MG63 (cell line): Measurements from ENCODE around the gene ITGB5. TPM values are rescaled to one million over a fixed set of nuclear protein-coding genes. Genes with fewer than 3 reads are reported as not detected.
A peak's percentile ranks its signal among the peaks of the same experiment; 100 is the strongest.

Experiments
- DNase-seq: peaks from one replicate; pipeline ENCODE4 v3.0.0-alpha.2; 2020
- H3K27me3 ChIP-seq: fragments of 250-450 bp; sonication (Bioruptor Pico); 2 replicates; pipeline ENCODE4 v1.5.1; 2020; ENCODE audit warnings: mild to moderate bottlenecking, moderate library complexity
- H3K36me3 ChIP-seq: fragments of 250-450 bp; sonication (Bioruptor Pico); 2 replicates; pipeline ENCODE4 v1.5.1; 2020; ENCODE audit warnings: mild to moderate bottlenecking, moderate library complexity
- H3K4me3 ChIP-seq: fragments of 250-450 bp; sonication (Bioruptor Pico); 2 replicates; pipeline ENCODE4 v1.5.1; 2020; ENCODE audit warnings: mild to moderate bottlenecking, moderate library complexity
- H3K9me3 ChIP-seq: fragments of 250-450 bp; sonication (Bioruptor Pico); 2 replicates; pipeline ENCODE4 v1.5.1; 2020; ENCODE audit warnings: mild to moderate bottlenecking, moderate library complexity
- total RNA-seq: library from RNA; depleted of rRNA; stranded (reverse); fragments of >200 nt; shearing (Covaris generic); gene quantifications from 2 replicates; pipeline ENCODE4 v1.2.3, GENCODE V29; 2014; ENCODE audit warnings: low replicate concordance

ITGB5 gene
- total RNA-seq, 1 experiment from 2014 or later: 121 TPM

DNA sequence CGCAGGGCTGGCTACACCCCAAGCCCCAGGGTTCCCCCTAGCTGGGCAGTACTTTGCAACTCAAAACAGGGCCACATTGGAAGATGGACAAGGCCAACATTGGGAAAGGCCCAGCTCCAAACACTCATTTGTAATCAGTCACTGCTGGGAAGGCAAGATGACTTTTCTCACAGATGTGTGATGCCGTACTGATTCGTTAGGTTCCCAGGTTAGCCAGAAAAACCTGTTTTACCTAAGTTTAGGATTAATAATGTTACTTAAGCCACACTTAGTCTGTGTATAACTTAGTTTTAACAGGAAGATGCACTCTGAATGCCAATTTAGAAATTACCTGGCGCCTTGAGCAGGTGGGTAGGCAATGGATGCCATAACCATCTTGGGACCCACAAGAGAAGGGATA is 71.0 kb downstream of the ITGB5 start:
- no peak for DNase-seq
- Histone ChIP-seq H3K9me3 (no peaks in the 10 kb centered on the region), H3K36me3 (peaks cover 9% of the 10 kb centered on the region)

DNA sequence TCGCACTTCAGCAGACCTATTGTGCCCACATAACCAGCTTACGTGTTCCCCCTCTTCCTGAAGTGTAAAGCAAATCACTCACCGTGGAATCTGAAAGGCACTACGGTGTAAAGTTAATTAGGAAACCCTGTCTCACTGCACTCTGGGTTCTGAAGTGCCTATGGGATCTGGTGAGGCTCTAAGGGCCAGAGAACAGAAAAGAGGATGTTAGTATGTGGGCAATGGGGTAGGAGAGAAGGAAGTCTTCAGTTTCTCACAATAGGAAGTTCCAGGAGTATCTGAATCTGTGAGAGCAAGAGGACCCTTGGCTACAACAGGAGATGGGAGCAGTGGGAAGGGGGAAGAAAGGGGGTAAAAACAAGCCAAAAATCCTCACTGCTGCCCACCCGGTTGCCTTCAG is 71.4 kb downstream of the ITGB5 start:
- Histone ChIP-seq H3K4me3 (no peak overlapping the region), H3K27me3 (no peaks in the 10 kb centered on the region), H3K36me3 (peaks cover 6% of the 10 kb centered on the region), H3K9me3 (no peaks in the 10 kb centered on the region)
- no peak for DNase-seq

More for the DNA sequence above, 71.0 kb downstream of the ITGB5 start:
- H3K27me3 ChIP-seq: no peaks in the 10 kb centered on the region
- H3K4me3 ChIP-seq: no peak overlapping the region

- H3K4me3 ChIP-seq: no peak overlapping the region
- no peaks in the 10 kb centered on the region for H3K9me3 ChIP-seq
- H3K36me3 ChIP-seq: peaks cover 6% of the 10 kb centered on the region
- H3K27me3 ChIP-seq: no peaks in the 10 kb centered on the region
- no peak for DNase-seq
These were observed 72.3 kb downstream of the ITGB5 start for GRCh38 chr3:124814620-124815421.

- H3K4me3 ChIP-seq: no peak overlapping the region
- no peaks in the 10 kb centered on the region for H3K27me3 ChIP-seq
- H3K36me3 ChIP-seq: peaks cover 6% of the 10 kb centered on the region
These were observed 73.6 kb downstream of the ITGB5 start for GRCh38 chr3:124813541-124813940.

DNA sequence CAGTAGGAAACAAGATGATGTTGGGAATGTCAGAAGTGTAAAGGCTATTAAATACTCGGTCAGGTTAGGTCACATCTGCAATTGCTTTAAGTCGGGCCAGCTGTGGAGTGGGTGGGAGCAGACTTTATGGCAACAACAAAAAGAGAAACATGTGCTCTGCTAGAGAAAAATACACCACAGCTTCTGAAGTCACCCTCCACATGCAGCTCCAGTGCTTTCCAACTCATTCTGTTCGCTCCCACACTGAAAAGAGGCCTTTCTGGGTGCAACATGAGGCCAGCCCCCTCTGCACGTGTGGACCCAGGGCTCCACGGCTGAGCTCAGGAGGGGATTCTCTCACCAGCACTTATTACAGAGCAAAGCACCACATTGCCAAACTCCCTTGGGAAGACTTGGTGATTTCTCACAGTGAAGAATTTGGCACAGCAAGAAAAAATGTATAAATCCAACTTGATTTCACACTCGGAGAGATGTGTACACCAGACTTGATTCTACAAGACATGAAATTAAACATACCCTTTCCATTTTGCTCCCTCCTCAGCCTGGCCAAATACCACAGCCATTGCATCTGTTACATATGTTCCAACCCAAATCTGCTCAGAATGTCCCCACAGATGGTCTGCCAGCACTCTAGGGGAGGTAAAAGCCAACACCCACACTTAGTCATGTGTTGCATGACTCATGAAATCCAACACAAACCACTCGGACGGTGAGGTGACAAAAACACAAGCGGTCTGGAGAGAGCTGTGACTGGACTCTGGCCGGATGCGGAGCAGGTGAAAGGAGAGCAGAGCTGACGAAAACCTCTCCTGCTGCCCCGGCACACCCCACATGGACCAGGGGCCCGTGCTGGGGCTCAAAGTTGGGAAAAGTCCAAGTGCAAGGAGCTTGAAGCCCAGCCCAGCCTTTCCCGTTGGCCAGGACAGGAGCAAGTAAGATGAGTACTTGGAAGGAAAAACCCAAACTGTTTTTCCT is 74.6 kb downstream of the ITGB5 start:
- peak; percentile 87 for DNase-seq
- no peaks in the 10 kb centered on the region for H3K9me3 ChIP-seq
- no peak overlapping the region for H3K4me3 ChIP-seq
- H3K36me3 ChIP-seq: peaks cover 6% of the 10 kb centered on the region
- no peaks in the 10 kb centered on the region for H3K27me3 ChIP-seq

More at GRCh38 chr3:124813541-124813940, 73.6 kb downstream of the ITGB5 start:
- no peaks in the 10 kb centered on the region for H3K9me3 ChIP-seq
- no peak for DNase-seq

DNA sequence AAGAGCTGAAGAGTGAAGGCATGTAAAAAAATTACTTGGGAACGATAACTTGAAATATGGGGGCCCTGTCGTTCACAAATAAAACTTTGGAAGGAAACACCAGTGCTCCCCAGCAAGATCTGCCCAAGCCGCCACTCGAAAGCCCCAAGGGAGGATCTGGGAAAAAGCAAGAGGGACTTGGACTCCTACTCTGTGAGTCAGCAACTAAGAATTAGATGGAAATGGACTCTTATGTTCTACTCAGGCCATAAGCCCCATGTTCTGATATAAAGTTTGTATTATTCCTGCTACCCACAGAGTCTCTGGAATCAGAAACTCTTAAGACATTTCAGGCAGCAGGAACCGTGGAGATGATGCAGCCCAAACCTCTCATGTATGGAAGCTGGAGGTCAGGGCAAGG is 75.7 kb downstream of the ITGB5 start:
- Histone ChIP-seq H3K4me3 (no peak overlapping the region), H3K9me3 (no peaks in the 10 kb centered on the region), H3K36me3 (peaks cover 5% of the 10 kb centered on the region), H3K27me3 (no peaks in the 10 kb centered on the region)
- DNase-seq: peak; percentile 57

GRCh38 chr3:124810970-124811369 is 76.2 kb downstream of the ITGB5 start:
- Histone ChIP-seq H3K4me3 (no peak overlapping the region), H3K27me3 (no peaks in the 10 kb centered on the region), H3K9me3 (no peaks in the 10 kb centered on the region), H3K36me3 (peaks cover 2% of the 10 kb centered on the region; the same call in 1 of the 2 replicates)
- DNase-seq: no peak

DNA sequence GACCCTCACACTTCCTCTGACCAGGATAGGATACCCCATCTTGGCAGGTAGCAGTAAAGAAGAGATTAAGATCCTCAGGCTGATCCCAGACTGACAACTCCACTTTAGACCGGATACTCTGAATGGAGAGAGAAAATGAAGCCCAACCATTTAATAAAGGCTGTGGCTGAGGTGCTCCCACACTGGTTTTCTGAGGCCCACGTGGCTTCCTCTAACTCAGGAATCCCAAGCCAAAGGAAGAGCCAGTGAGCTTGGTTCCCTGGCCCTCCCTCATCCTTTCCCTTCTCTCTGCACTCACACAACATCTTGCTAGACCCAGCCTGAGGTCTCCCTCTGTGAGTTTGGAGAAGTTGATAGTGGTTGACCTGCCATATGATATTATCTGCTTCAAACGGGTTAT is 78.1 kb downstream of the ITGB5 start:
- H3K4me3 ChIP-seq: no peak overlapping the region
- H3K36me3 ChIP-seq: 0 out of 2 replicates have a peak, but pooled peaks cover 2% of the 10 kb centered on the region
- H3K9me3 ChIP-seq: no peaks in the 10 kb centered on the region
- no peak for DNase-seq
- H3K27me3 ChIP-seq: no peaks in the 10 kb centered on the region

- no peak overlapping the region for H3K4me3 ChIP-seq
- no peak for DNase-seq
- H3K9me3 ChIP-seq: no peaks in the 10 kb centered on the region
- H3K27me3 ChIP-seq: no peaks in the 10 kb centered on the region
- H3K36me3 ChIP-seq: 0 out of 2 replicates have a peak, but pooled peaks cover 2% of the 10 kb centered on the region
These were observed 81.5 kb downstream of the ITGB5 start for GRCh38 chr3:124805671-124806070.

DNA sequence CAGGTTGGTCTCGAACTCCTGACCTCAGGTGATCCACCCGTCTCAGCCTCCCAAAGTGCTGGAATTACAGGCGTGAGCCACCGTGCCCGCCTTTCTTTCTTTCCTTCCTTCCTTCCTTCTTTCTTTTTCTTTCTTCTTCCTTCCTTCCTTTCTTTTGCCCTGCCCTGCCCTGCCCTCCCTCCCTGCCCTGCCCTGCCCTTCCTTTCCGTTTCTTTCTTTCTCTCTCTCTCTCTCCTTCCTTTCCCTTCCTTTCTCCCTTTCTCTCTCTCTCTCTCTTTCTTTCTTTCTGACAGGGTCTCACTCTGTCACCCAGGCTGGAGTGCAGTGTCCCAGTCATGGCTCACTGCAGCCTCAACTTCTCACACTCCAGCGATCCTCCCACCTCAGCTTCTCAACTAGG is 82.3 kb downstream of the ITGB5 start:
- DNase-seq: no peak
- H3K36me3 ChIP-seq: 0 out of 2 replicates have a peak, but pooled peaks cover 2% of the 10 kb centered on the region
- no peak overlapping the region for H3K4me3 ChIP-seq
- no peaks in the 10 kb centered on the region for H3K27me3 ChIP-seq
- H3K9me3 ChIP-seq: no peaks in the 10 kb centered on the region

DNA sequence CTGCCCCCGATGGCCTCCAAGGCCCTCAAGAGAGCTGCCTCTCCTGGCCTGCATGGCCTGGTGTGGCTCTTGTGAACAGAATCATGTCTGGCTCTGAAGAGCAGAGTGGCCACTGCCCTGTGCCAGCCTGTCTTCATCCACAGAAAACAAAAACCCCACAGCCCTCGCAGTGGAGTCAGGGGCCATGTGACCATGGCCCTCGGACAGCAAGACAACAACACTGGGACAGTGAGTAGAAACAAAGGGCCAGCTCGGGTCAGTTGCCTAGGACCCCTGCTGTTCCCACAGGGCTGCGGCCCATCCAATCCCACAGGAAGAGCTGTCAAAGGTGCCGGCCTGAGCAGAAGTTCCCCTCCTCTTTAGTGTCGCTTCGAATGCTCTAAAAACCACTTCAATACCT is 84.5 kb downstream of the ITGB5 start:
- Histone ChIP-seq H3K27me3 (no peaks in the 10 kb centered on the region), H3K36me3 (0 out of 2 replicates have a peak, but pooled peaks cover 2% of the 10 kb centered on the region), H3K4me3 (no peak overlapping the region), H3K9me3 (no peaks in the 10 kb centered on the region)
- DNase-seq: no peak

DNA sequence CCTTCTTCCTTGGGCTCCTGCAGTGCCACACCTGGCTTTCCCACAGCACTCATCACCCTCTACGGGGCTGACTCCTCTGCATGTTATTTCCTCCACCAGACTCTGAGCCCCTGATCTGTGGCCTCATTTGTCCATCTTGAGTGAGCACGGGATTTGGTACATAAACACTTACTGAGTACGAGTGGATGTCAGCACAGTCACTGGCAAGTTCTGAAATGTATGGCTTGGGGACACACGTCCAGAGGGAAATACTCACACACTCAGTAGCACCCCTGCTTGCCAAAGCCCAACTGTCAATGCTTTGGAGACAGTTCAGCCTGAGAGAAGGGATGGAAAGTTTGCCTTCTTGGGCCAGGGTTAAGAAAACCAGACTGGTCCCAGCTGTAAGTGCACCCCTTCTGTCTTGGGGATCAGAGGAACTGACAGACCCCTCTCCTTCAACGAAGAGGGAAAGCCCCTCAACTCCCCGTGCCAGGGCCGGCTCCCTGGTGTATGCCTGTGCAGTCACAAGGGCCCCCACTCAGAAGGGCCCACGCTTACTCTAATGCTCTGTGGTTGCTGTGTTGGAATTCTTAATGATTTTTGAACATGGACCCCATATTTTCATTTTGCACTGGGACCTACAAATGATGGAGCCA is 85.0 kb downstream of the ITGB5 start:
- Histone ChIP-seq H3K27me3 (no peaks in the 10 kb centered on the region), H3K36me3 (no peaks in the 10 kb centered on the region), H3K4me3 (no peak overlapping the region), H3K9me3 (no peaks in the 10 kb centered on the region)
- no peak for DNase-seq

DNA sequence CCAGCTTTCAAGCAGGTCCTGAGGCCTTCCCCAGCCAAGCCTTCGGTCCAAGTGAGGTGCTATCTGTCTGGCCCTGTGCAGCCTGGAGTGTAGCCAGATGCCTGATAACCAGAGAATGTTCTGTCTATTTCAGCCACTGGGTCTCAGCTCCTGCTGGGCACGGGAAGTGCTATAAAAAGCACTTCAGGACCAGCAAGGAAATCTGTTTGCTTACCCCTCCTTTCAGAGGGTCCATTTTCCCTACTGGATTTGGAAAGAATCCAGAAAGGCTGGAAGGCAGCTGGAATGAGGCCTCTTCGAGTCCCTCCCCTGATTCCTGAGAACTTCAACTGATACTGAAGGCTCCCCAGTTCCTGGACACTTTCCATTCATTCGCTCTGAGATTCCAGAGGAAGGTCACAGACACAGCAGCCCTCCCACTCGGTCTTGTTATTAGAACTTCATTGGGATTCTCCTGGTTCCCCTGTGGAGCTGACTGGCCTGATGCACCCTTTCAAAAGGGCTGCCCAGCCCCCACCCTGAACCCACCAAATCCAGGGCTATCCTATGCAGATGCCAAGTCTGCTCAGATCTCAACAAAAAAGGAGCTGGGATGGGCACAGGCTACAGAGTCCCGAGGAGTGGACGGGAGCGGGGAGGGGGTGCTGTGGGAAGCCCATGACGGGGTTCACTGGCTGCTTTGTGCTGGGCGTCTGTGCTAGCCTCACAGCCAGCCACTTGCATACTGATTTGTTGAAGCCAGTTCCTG is 86.5 kb downstream of the ITGB5 start:
- no peaks in the 10 kb centered on the region for H3K27me3 ChIP-seq
- no peak for DNase-seq
- no peaks in the 10 kb centered on the region for H3K36me3 ChIP-seq
- no peak overlapping the region for H3K4me3 ChIP-seq
- no peaks in the 10 kb centered on the region for H3K9me3 ChIP-seq

DNA sequence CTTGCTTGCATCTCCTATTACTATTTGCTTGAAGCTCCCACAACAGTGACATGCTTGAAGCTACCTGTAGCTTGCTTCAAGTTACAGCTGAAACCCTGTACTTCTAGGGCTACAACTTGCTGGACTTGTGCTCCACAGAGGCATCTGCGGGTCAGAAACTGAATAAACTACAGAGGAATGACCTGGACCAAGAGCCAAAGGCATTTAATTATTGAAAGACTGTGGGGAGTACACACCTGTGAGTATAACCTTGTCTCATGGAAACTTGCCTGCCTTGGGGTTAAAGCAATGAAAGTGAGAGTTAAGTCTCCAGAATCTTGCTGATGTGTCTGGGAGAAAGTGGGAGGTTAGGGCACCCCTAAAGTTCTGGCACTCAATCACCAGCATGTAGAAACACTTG is 87.1 kb downstream of the ITGB5 start:
- Histone ChIP-seq H3K4me3 (no peak overlapping the region), H3K36me3 (no peaks in the 10 kb centered on the region), H3K27me3 (no peaks in the 10 kb centered on the region), H3K9me3 (no peaks in the 10 kb centered on the region)
- no peak for DNase-seq

- H3K9me3 ChIP-seq: no peaks in the 10 kb centered on the region
- no peaks in the 10 kb centered on the region for H3K27me3 ChIP-seq
- no peak for DNase-seq
- H3K4me3 ChIP-seq: no peak overlapping the region
- no peaks in the 10 kb centered on the region for H3K36me3 ChIP-seq
These were observed 87.5 kb downstream of the ITGB5 start for GRCh38 chr3:124799676-124800075.

- Histone ChIP-seq H3K9me3 (no peaks in the 10 kb centered on the region), H3K4me3 (no peak overlapping the region), H3K36me3 (peaks cover 4% of the 10 kb centered on the region), H3K27me3 (no peaks in the 10 kb centered on the region)
- no peak for DNase-seq
These were observed 89.7 kb downstream of the ITGB5 start for GRCh38 chr3:124797426-124797945.
